ENCODE results near the gene TNFAIP1. TPM values are rescaled to one million over a fixed set of nuclear protein-coding genes. Genes with fewer than 3 reads are reported as not detected.

TNFAIP1 gene
- polyA plus RNA-seq, 1 donor (not counting 4 experiments of a cell fraction or from before 2014, with no cell fraction given), result 84.6 TPM

- Histone ChIP-seq H3K27me3 (ENCODE audit: control insufficient read depth, extremely low read depth, insufficient read depth, low read length) (no peaks in the 10 kb centered on the region), H3K79me2 (ENCODE audit: control insufficient read depth, insufficient read depth, low read length) (peaks cover 6% of the 10 kb centered on the region), H4K20me1 (ENCODE audit: control insufficient read depth, extremely low read depth, insufficient read depth, low read length) (no peaks in the 10 kb centered on the region), H3K27ac (ENCODE audit: control insufficient read depth, insufficient read depth, low read length) (peak overlapping the region; percentile 58), H3K36me3 (ENCODE audit: control insufficient read depth in 2 of 2, extremely low read depth in 1 of 2, insufficient read depth in 2 of 2, low read length in 2 of 2) (peaks cover 53 to 61% of the 10 kb centered on the region in 2 experiments), H3K4me2 (ENCODE audit: control insufficient read depth, extremely low read depth, insufficient read depth, low read depth, low read length) (peak overlapping the region; percentile 45), H3K9ac (ENCODE audit: control insufficient read depth, extremely low read depth, insufficient read depth, low read length) (no peak overlapping the region), H3K9me3 (ENCODE audit: control insufficient read depth, low read depth, low read length) (no peaks in the 10 kb centered on the region), H3K4me1 (ENCODE audit: control insufficient read depth, extremely low read depth, insufficient read depth, low read length) (peaks cover 29% of the 10 kb centered on the region), H3K9me1 (ENCODE audit: control insufficient read depth, extremely low read depth, insufficient read depth, low read length) (no peaks in the 10 kb centered on the region), H2AFZ (ENCODE audit: control insufficient read depth, low read length) (no peak overlapping the region), H3K4me3 (ENCODE audit: control insufficient read depth in 2 of 3, extremely low read depth in 1 of 3, insufficient read depth in 2 of 3, low read depth in 1 of 3, low read length in 3 of 3) (no peak overlapping the region)
- FAIRE-seq (no peak), DNase-seq (ENCODE audit: low read depth, low spot score) (no peak)
- TF ChIP-seq EZH2 (IDR thresholded peaks at IDR 0.05; ENCODE audit: low read length), result no peak
- TF ChIP-seq CTCF (optimal IDR thresholded peaks at IDR 0.05 in 1 of 3, IDR thresholded peaks at IDR 0.05 in 1 of 3, conservative IDR thresholded peaks at IDR 0.05 in 1 of 3; ENCODE audit: extremely low read depth in 1 of 3, insufficient read depth in 2 of 3, low read length in 3 of 3), result no peak
- dilution Hi-C loops (cut with MboI; ENCODE audit: extremely low pct_ligation_motif_present, low sequenced_read_pairs), result no loop called here
Measured at GRCh38 chr17:28346199-28346580, 10.6 kb downstream of the TNFAIP1 start.

DNA sequence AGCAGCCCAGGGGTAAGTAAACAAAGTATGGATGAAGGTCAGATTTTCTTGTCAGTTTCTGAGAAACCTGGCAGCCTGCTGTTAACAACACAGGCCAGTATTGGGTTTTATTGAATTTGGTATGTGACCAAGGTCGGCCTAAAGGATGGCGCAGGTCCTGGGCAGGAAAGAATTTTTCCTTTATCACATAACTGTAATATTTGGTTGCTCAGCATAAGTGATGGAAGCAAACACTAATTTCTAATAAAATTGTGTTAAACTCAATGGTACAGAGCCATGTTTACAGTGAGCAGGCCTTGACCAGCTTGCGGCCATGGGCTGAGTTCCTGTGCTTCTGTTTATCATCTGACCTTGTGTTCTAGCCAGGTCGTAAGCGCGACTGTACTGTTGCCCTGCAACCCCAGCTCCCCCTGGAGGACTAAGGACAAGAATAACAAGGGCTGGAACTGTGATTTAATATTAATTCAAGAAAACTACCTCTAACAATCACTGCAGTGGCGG lies 11.2 kb downstream of the TNFAIP1 start:
- Histone ChIP-seq H3K4me1 (ENCODE audit: control insufficient read depth, extremely low read depth, insufficient read depth, low read length) (peaks cover 29% of the 10 kb centered on the region), H4K20me1 (ENCODE audit: control insufficient read depth, extremely low read depth, insufficient read depth, low read length) (no peaks in the 10 kb centered on the region), H2AFZ (ENCODE audit: control insufficient read depth, low read length) (no peak overlapping the region), H3K9me3 (ENCODE audit: control insufficient read depth, low read depth, low read length) (no peaks in the 10 kb centered on the region), H3K79me2 (ENCODE audit: control insufficient read depth, insufficient read depth, low read length) (peaks cover 5% of the 10 kb centered on the region), H3K9ac (ENCODE audit: control insufficient read depth, extremely low read depth, insufficient read depth, low read length) (peak overlapping the region; percentile 9), H3K4me2 (ENCODE audit: control insufficient read depth, extremely low read depth, insufficient read depth, low read depth, low read length) (peak overlapping the region; percentile 45), H3K36me3 (ENCODE audit: control insufficient read depth in 2 of 2, extremely low read depth in 1 of 2, insufficient read depth in 2 of 2, low read length in 2 of 2) (peaks cover 48 to 58% of the 10 kb centered on the region in 2 experiments), H3K9me1 (ENCODE audit: control insufficient read depth, extremely low read depth, insufficient read depth, low read length) (no peaks in the 10 kb centered on the region), H3K27me3 (ENCODE audit: control insufficient read depth, extremely low read depth, insufficient read depth, low read length) (no peaks in the 10 kb centered on the region), H3K27ac (ENCODE audit: control insufficient read depth, insufficient read depth, low read length) (peak overlapping the region; percentile 58), H3K4me3 (ENCODE audit: control insufficient read depth in 2 of 3, extremely low read depth in 1 of 3, insufficient read depth in 2 of 3, low read depth in 1 of 3, low read length in 3 of 3) (peak overlapping the region in 1 of 3 experiments; percentile 9)
- FAIRE-seq (peak; percentile 9), DNase-seq (ENCODE audit: low read depth, low spot score) (no peak)
- dilution Hi-C loops (cut with MboI; ENCODE audit: extremely low pct_ligation_motif_present, low sequenced_read_pairs), result no loop called here
- TF ChIP-seq CTCF (optimal IDR thresholded peaks at IDR 0.05 in 1 of 3, IDR thresholded peaks at IDR 0.05 in 1 of 3, conservative IDR thresholded peaks at IDR 0.05 in 1 of 3; ENCODE audit: extremely low read depth in 1 of 3, insufficient read depth in 2 of 3, low read length in 3 of 3) (peak in 1 of 3 experiments; percentile 20), EZH2 (IDR thresholded peaks at IDR 0.05; ENCODE audit: low read length) (no peak)
